Measurements from ENCODE around the gene B3GAT3.

Gene B3GAT3

DNA sequence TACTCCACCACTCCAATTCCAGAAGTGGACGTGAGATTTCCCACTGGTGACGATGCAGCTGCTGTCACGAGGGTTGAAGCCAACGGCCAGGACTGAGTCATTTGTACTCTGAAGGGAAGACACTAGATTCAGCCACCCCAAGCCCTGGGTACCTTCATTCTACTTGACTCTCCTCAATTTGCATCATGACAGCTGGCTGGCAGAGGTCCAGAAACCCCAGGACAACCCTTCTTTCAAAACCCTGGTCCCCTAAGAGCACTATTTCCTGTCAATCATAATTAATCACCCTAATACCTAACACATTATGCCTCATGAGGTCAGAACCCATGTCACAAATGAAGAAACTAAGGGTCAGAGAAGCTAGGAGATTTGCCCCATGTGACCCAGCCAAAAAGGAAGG is 14.1 kb downstream of the B3GAT3 start:
- Histone ChIP-seq H3K9me3 (ENCODE audit: low read length) (no peaks in the 10 kb centered on the region), H3K4me3 (ENCODE audit: low read depth, low read length, poor library complexity, severe bottlenecking) (no peak overlapping the region), H3K4me1 (ENCODE audit: insufficient read depth, low read length, severe bottlenecking) (peaks cover 40% of the 10 kb centered on the region), H3K9ac (ENCODE audit: low read length) (no peak overlapping the region; the same call in 1 of the 2 replicates), H3K4me2 (ENCODE audit: low read length) (peak overlapping the region; percentile 45; the same call in 1 of the 2 replicates), H3K9me2 (ENCODE audit: low read depth, low read length) (no peaks in the 10 kb centered on the region), H2AFZ (ENCODE audit: low read length) (no peak overlapping the region), H3K36me3 (ENCODE audit: insufficient read depth, low read length) (peaks cover 47% of the 10 kb centered on the region), H3F3A (ENCODE audit: insufficient read depth, low read length) (no peaks in the 10 kb centered on the region; the same call in 1 of the 2 replicates), H3K27ac (ENCODE audit: low read depth, low read length, poor library complexity, severe bottlenecking) (peak overlapping the region; percentile 76), H3K27me3 (ENCODE audit: insufficient read depth, low read length) (no peaks in the 10 kb centered on the region), H3K79me2 (ENCODE audit: insufficient read depth, low read length) (no peaks in the 10 kb centered on the region), H4K20me1 (ENCODE audit: insufficient read depth, low read length) (no peaks in the 10 kb centered on the region)
- TF ChIP-seq, protein P1, sequence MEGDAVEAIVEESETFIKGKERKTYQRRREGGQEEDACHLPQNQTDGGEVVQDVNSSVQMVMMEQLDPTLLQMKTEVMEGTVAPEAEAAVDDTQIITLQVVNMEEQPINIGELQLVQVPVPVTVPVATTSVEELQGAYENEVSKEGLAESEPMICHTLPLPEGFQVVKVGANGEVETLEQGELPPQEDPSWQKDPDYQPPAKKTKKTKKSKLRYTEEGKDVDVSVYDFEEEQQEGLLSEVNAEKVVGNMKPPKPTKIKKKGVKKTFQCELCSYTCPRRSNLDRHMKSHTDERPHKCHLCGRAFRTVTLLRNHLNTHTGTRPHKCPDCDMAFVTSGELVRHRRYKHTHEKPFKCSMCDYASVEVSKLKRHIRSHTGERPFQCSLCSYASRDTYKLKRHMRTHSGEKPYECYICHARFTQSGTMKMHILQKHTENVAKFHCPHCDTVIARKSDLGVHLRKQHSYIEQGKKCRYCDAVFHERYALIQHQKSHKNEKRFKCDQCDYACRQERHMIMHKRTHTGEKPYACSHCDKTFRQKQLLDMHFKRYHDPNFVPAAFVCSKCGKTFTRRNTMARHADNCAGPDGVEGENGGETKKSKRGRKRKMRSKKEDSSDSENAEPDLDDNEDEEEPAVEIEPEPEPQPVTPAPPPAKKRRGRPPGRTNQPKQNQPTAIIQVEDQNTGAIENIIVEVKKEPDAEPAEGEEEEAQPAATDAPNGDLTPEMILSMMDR (IDR thresholded peaks at IDR 0.05; ENCODE audit: low read length): no peak
- TF ChIP-seq EZH2 (IDR thresholded peaks at IDR 0.05; ENCODE audit: borderline replicate concordance, low read length): no peak

GRCh38 chr11:62605902-62606301 is 15.9 kb downstream of the B3GAT3 start:
- no peak overlapping the region for H3K27ac ChIP-seq (ENCODE audit: low read depth, low read length, poor library complexity, severe bottlenecking)
- no peaks in the 10 kb centered on the region for H3K9me2 ChIP-seq (ENCODE audit: low read depth, low read length)
- H3F3A ChIP-seq (ENCODE audit: insufficient read depth, low read length): no peaks in the 10 kb centered on the region; the same call in 1 of the 2 replicates
- H3K9me3 ChIP-seq (ENCODE audit: low read length): no peaks in the 10 kb centered on the region
- H2AFZ ChIP-seq (ENCODE audit: low read length): no peak overlapping the region
- peaks cover 60% of the 10 kb centered on the region for H3K36me3 ChIP-seq (ENCODE audit: insufficient read depth, low read length)
- no peak overlapping the region for H3K9ac ChIP-seq (ENCODE audit: low read length)
- no peak overlapping the region for H3K4me3 ChIP-seq (ENCODE audit: low read depth, low read length, poor library complexity, severe bottlenecking)
- TF ChIP-seq, protein P1 (IDR thresholded peaks at IDR 0.05; ENCODE audit: low read length): no peak
- no peak for TF ChIP-seq EZH2 (IDR thresholded peaks at IDR 0.05; ENCODE audit: borderline replicate concordance, low read length)
- peaks cover 36% of the 10 kb centered on the region for H3K4me1 ChIP-seq (ENCODE audit: insufficient read depth, low read length, severe bottlenecking)
- peaks cover 5% of the 10 kb centered on the region for H3K79me2 ChIP-seq (ENCODE audit: insufficient read depth, low read length)
- H3K4me2 ChIP-seq (ENCODE audit: low read length): no peak overlapping the region
- no peaks in the 10 kb centered on the region for H3K27me3 ChIP-seq (ENCODE audit: insufficient read depth, low read length)
- no peaks in the 10 kb centered on the region for H4K20me1 ChIP-seq (ENCODE audit: insufficient read depth, low read length)

DNA sequence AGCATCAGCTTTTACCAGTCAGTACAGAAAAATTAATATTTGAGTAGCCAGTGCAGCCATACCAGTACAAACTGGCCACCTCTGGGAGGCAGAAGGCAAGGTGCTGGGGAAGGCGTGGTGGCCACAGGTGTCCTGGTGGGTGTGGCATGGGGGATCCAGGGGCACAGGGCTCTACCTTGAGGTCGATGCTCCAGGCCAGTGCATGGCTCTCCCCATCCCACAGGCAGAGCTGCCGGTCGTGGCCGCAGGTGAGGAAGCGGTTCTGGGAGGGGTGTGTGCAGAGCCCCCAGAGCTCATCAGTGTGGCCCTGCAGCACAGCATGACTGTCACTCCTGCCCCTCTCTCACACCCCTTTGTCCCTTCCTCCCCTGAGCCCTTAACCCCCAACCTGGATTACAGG is 16.3 kb downstream of the B3GAT3 start:
- Histone ChIP-seq H2AFZ (ENCODE audit: low read length) (no peak overlapping the region), H3F3A (ENCODE audit: insufficient read depth, low read length) (no peaks in the 10 kb centered on the region; the same call in 1 of the 2 replicates), H3K4me1 (ENCODE audit: insufficient read depth, low read length, severe bottlenecking) (peaks cover 32% of the 10 kb centered on the region), H3K79me2 (ENCODE audit: insufficient read depth, low read length) (peaks cover 9% of the 10 kb centered on the region), H3K27ac (ENCODE audit: low read depth, low read length, poor library complexity, severe bottlenecking) (no peak overlapping the region), H3K36me3 (ENCODE audit: insufficient read depth, low read length) (peaks cover 63% of the 10 kb centered on the region), H3K27me3 (ENCODE audit: insufficient read depth, low read length) (no peaks in the 10 kb centered on the region), H3K4me2 (ENCODE audit: low read length) (no peak overlapping the region), H4K20me1 (ENCODE audit: insufficient read depth, low read length) (no peaks in the 10 kb centered on the region), H3K4me3 (ENCODE audit: low read depth, low read length, poor library complexity, severe bottlenecking) (no peak overlapping the region), H3K9me3 (ENCODE audit: low read length) (no peaks in the 10 kb centered on the region), H3K9me2 (ENCODE audit: low read depth, low read length) (no peaks in the 10 kb centered on the region), H3K9ac (ENCODE audit: low read length) (no peak overlapping the region)
- TF ChIP-seq, protein P1 (IDR thresholded peaks at IDR 0.05; ENCODE audit: low read length): no peak
- TF ChIP-seq EZH2 (IDR thresholded peaks at IDR 0.05; ENCODE audit: borderline replicate concordance, low read length): no peak

Measured in OCI-LY1 (cell line).